K562 (cell line): ENCODE measurements around the gene GMPR2. TPM values are rescaled to one million over a fixed set of nuclear protein-coding genes. Genes with fewer than 3 reads are reported as not detected.
A peak's percentile ranks its signal among the peaks of the same experiment; 100 is the strongest.

Experiments
- ATAC-seq: fragments of 200-7000 bp; cut with Tn5 transposase; 3 replicates; pipeline ENCODE4 v1.9.1; 2020; ENCODE audit warnings: moderate library complexity
- BruUV-seq: library from RNA; stranded (reverse); fragments of 400-500 nt; replicated peaks from 2 replicates; lab custom pipeline; 2021; lab: Mats Ljungman, UMichigan
- CTCF ChIA-PET: fragments of 300-600 bp; formaldehyde crosslinking; extraction: SDS; loops from one replicate; lab custom pipeline; 2021; ENCODE audit warnings: low intra/inter-chr PET ratio; lab: Yijun Ruan, JAX
- POLR2A ChIA-PET: fragments of 300-600, 350-650 bp; sonication (Branson Sonifier 250); formaldehyde crosslinking; extraction: SDS; loops from one replicate; lab custom pipeline; 2021; ENCODE audit warnings: antibody characterized with exemption, inconsistent platforms; lab: Yijun Ruan, JAX
- DNase-seq, 4 experiments: peaks; one replicate each; pipeline versions ENCODE4 v3.0.0 to v3.0.0-alpha.2; 2011 to 2018; ENCODE audit warnings: low spot score in 3 of 4, mixed read lengths in 3 of 4; ENCODE audit errors: extremely low read depth in 1 of 4
- FAIRE-seq: peaks from 2 replicates; lab custom pipeline; 2011; peaks lifted over from hg19 to GRCh38; lab: Jason Lieb, UNC
- H2AFZ ChIP-seq: 2 replicates; pipeline ENCODE4 v1.6.0; 2011; ENCODE audit warnings: low read depth, low read length, control low read depth, inconsistent platforms
- H3K27ac ChIP-seq: fragments of 200-600 bp; 3 replicates; pipeline ENCODE4 v1.8.0; 2011; ENCODE audit warnings: low read depth, mild to moderate bottlenecking, control low read depth, inconsistent platforms, low read length, moderate library complexity, mixed read lengths; ENCODE audit errors: extremely low read depth
- H3K27me3 ChIP-seq, 2 experiments: fragments of 300-600 bp in 1 of 2; 2 replicates in 1 of 2; 3 replicates in 1 of 2; pipeline versions ENCODE4 v1.6.0 to v1.8.0; 2011; ENCODE audit warnings: inconsistent platforms in 2 of 2, low read length in 2 of 2, mild to moderate bottlenecking in 1 of 2, mixed read lengths in 1 of 2, moderate library complexity in 1 of 2; ENCODE audit not compliant: control insufficient read depth in 2 of 2, insufficient read depth in 2 of 2
- H3K36me3 ChIP-seq: fragments of 300-600 bp; 3 replicates; pipeline ENCODE4 v1.8.0; 2011; ENCODE audit warnings: mild to moderate bottlenecking, low read length, inconsistent platforms; ENCODE audit not compliant: control insufficient read depth, insufficient read depth
- H3K4me1 ChIP-seq, 2 experiments: fragments of 200-600 bp in 1 of 2; replicated peaks in 1 of 2; 2 replicates in 1 of 2; 3 replicates in 1 of 2; pipeline versions ENCODE4 v1.5.1 to v1.8.0; 2011; ENCODE audit warnings: inconsistent platforms in 2 of 2, low read length in 2 of 2, mild to moderate bottlenecking in 1 of 2, mixed read lengths in 1 of 2, moderate library complexity in 1 of 2; ENCODE audit not compliant: control insufficient read depth in 2 of 2, insufficient read depth in 2 of 2
- H3K4me2 ChIP-seq: 2 replicates; pipeline ENCODE4 v1.6.1; 2011; ENCODE audit warnings: low read length, control low read depth, inconsistent platforms, mixed read lengths; ENCODE audit not compliant: insufficient read depth
- H3K4me3 ChIP-seq: fragments of 200-600 bp; sonication (generic), shearing (Covaris generic); 2 replicates; pipeline ENCODE4 v1.5.1; 2016; ENCODE audit warnings: control low read depth, inconsistent platforms
- H3K79me2 ChIP-seq: fragments of 200-600 bp; 3 replicates; pipeline ENCODE4 v1.8.0; 2011; ENCODE audit warnings: low read length, inconsistent platforms; ENCODE audit not compliant: control insufficient read depth, insufficient read depth
- H3K9ac ChIP-seq, 2 experiments: 2 replicates each; pipeline versions ENCODE4 v1.6.0 to v1.6.1; 2011; ENCODE audit warnings: low read depth in 2 of 2, low read length in 2 of 2, control low read depth in 1 of 2, inconsistent platforms in 1 of 2, mild to moderate bottlenecking in 1 of 2, mixed read lengths in 1 of 2; ENCODE audit not compliant: insufficient read depth in 1 of 2
- H3K9me1 ChIP-seq: one replicate; pipeline ENCODE4 v1.6.0; 2011; ENCODE audit warnings: inconsistent platforms, mild to moderate bottlenecking, low read length, moderate library complexity; ENCODE audit not compliant: control insufficient read depth, insufficient read depth
- H3K9me3 ChIP-seq: replicated peaks from 2 replicates; pipeline ENCODE4 v1.5.1; 2011; ENCODE audit warnings: low read depth, low read length, inconsistent platforms; ENCODE audit not compliant: control insufficient read depth, insufficient read depth
- H4K20me1 ChIP-seq: replicated peaks from 2 replicates; pipeline ENCODE4 v1.6.1; 2011; ENCODE audit warnings: low read length, inconsistent platforms, mixed read lengths; ENCODE audit not compliant: control insufficient read depth, insufficient read depth
- ATF3 ChIP-seq, 2 experiments: fragments of 450-650 bp in 1 of 2; sonication (generic) in 1 of 2; formaldehyde crosslinking in 1 of 2; IDR thresholded peaks in 1 of 2; conservative IDR thresholded peaks in 1 of 2; 2 replicates each; pipeline versions ENCODE4 v1.6.1 to v1.8.1; 2016 to 2023; ENCODE audit warnings: mild to moderate bottlenecking in 2 of 2, moderate library complexity in 2 of 2, inconsistent platforms in 1 of 2, missing genetic modification reagents in 1 of 2
- FOSL1 ChIP-seq: fragments of 200-800 bp; sonication (Bioruptor generic); conservative IDR thresholded peaks from 2 replicates; pipeline ENCODE4 v1.6.1; 2016; ENCODE audit warnings: missing genetic modification characterization, missing compliant biosample characterization
- HMG20A ChIP-seq: fragments of 450-650 bp; formaldehyde crosslinking; conservative IDR thresholded peaks from 2 replicates; pipeline ENCODE4 v1.4.0; 2020; ENCODE audit warnings: mild to moderate bottlenecking, mixed read lengths
- JUND ChIP-seq, 2 experiments: IDR thresholded peaks; 2 replicates in 1 of 2; 3 replicates in 1 of 2; pipeline ENCODE4 v1.6.1; 2011; ENCODE audit warnings: borderline replicate concordance in 2 of 2, low read depth in 2 of 2, low read length in 2 of 2, improper control_type of control experiment in 1 of 2, missing biosample characterization in 1 of 2, missing genetic modification characterization in 1 of 2, missing genetic modification reagents in 1 of 2
- RFX5 ChIP-seq: IDR thresholded peaks from 2 replicates; pipeline ENCODE4 v1.6.1; 2011; ENCODE audit warnings: low read depth, mild to moderate bottlenecking, improper control_type of control experiment, low read length
- SMARCA4 ChIP-seq: fragments of 450-650 bp; IDR thresholded peaks from 2 replicates; pipeline ENCODE4 v1.6.1; 2016
- SMARCE1 ChIP-seq: fragments of 450-650 bp; IDR thresholded peaks from 2 replicates; pipeline ENCODE4 v1.7.1; 2016; ENCODE audit warnings: mild to moderate bottlenecking
- SNIP1 ChIP-seq: fragments of 450-650 bp; IDR thresholded peaks from 2 replicates; pipeline ENCODE4 v1.7.1; 2017; ENCODE audit warnings: low read depth, mild to moderate bottlenecking
- ZBTB2 ChIP-seq: fragments of 450-650 bp; IDR thresholded peaks from 2 replicates; pipeline ENCODE4 v1.6.1; 2016; ENCODE audit warnings: antibody characterized with exemption
- ZBTB5 ChIP-seq: fragments of 450-650 bp; IDR thresholded peaks from 2 replicates; pipeline ENCODE4 v1.6.1; 2017; ENCODE audit warnings: antibody characterized with exemption
- ZNF384 ChIP-seq: IDR thresholded peaks from 2 replicates; pipeline ENCODE4 v1.6.1; 2012; ENCODE audit warnings: low read depth, low read length, improper control_type of control experiment
- ZNF589 ChIP-seq: fragments of 200-800 bp; sonication (Bioruptor generic); IDR thresholded peaks from 2 replicates; pipeline ENCODE4 v1.6.1; 2016; ENCODE audit warnings: low read depth, missing genetic modification characterization, missing compliant biosample characterization
- WGBS: fragments of 100-300 bp; shearing (Covaris generic); methylation state at CpG from one replicate; pipeline ENCODE4 v1.1.6; 2016; ENCODE audit warnings: low coverage, mixed read lengths; ENCODE audit not compliant: insufficient coverage; ENCODE audit errors: missing lambda C conversion rate; 5-methylcytosine and 5-hydroxymethylcytosine counted together
- in situ Hi-C: fragments of 300-500 bp; cut with MboI; formaldehyde crosslinking; loops from 4 replicates; pipeline ENCODE4 v1.15.0; 2018; ENCODE audit warnings: inconsistent platforms, mixed read lengths
- intact Hi-C: fragments of 100-400 bp; cut with micrococcal nuclease; formaldehyde crosslinking; loops from 2 replicates; pipeline ENCODE4 v1.14.2; 2022
- polyA plus RNA-seq, 8 experiments: library from polyadenylated mRNA; depleted of rRNA in 4 of 8; stranded (reverse) in 5 of 8; unstranded in 3 of 8; fragments of >200 nt; fragmentation: Nextera tagmentation in 2 of 8; fragmentation: Illumina TruSeq in 1 of 8; extraction: Ambion mirVana in 2 of 8; extraction: Trizol in 1 of 8; gene quantifications; 2 replicates each; pipeline versions ENCODE4 v1.2.1 to v1.2.3, GENCODE V29; 2011 to 2014; ENCODE audit warnings: inconsistent platforms in 1 of 8, missing spikeins in 1 of 8
- total RNA-seq, 7 experiments: library from RNA; depleted of rRNA in 6 of 7; stranded (reverse); fragments of >200 nt in 6 of 7; fragmentation: Illumina TruSeq in 2 of 7; extraction: Trizol in 2 of 7; gene quantifications; 2 replicates each; pipeline versions ENCODE4 v1.2.1 to v1.2.3, GENCODE V29; 2011 to 2021; ENCODE audit warnings: low replicate concordance in 1 of 7

GMPR2 gene
- total and polyA plus RNA-seq, 9 of the 15 experiments (the other 6 are each of a cell fraction or from before 2014, with no cell fraction given), result 26.4 to 67.4 (median 36.3) TPM

GRCh38 chr14:24241829-24242443 is 9.2 kb downstream of the GMPR2 start (continued):
- TF ChIP-seq ZNF589 (CRISPR knock-in tag) (0 out of 2 replicates have a peak, but pooled peaks have one; percentile 5), ATF3 (IDR thresholded peaks at IDR 0.05) (no peak), ATF3 (CRISPR knock-in tag; conservative IDR thresholded peaks at IDR 0.05) (no peak), RFX5 (no peak), ZBTB2 (no peak)
- TF ChIP-seq, all 486 proteins: peak for 15

GRCh38 chr14:24243336-24243836 is 10.7 kb downstream of the GMPR2 start:
- peak; percentile 0; the same call in 1 of the 3 replicates for ATAC-seq
- Histone ChIP-seq H3K79me2 (peaks cover 10% of the 10 kb centered on the region; the same call in 2 of the 3 replicates), H3K9ac (peak overlapping the region; percentile 77 to 95), H3K9me3 (no peaks in the 10 kb centered on the region), H2AFZ (peak overlapping the region; percentile 84), H3K27ac (peak overlapping the region; percentile 98), H3K27me3 (no peaks in the 10 kb centered on the region), H4K20me1 (no peaks in the 10 kb centered on the region; the same call in 1 of the 2 replicates), H3K4me3 (peak overlapping the region; percentile 59), H3K9me1 (no peaks in the 10 kb centered on the region), H3K4me1 (peaks cover 13 to 15% of the 10 kb centered on the region in 2 experiments; a peak in 4 of 5 replicates), H3K36me3 (peaks cover 28% of the 10 kb centered on the region), H3K4me2 (peak overlapping the region; percentile 88)
- in situ Hi-C loops (loop anchor here (5.0 to 10.0 kb wide), 2 partner anchors 54 to 191 kb away; partner anchors contain the start of genes DHRS1 and NOP9), intact Hi-C loops (loop anchor here (1.0 to 2.0 kb wide), 3 partner anchors 27 to 187 kb away; partner anchors contain the start of gene RABGGTA)
- BruUV-seq, result no TSS peak
- CTCF ChIA-PET, result interaction anchor here (1.4 to 3.0 kb wide), 2 partner anchors 53 to 65 kb away, joined by 5 to 41 read pairs; partner anchors contain the start of gene CIDEB
- no peak for TF ChIP-seq HMG20A (CRISPR knock-in tag)
- TF ChIP-seq FOSL1, result peak; percentile 45
- TF ChIP-seq ATF3 (IDR thresholded peaks at IDR 0.05), result peak; percentile 67; the same call in 1 of the 2 replicates
- TF ChIP-seq ATF3 (CRISPR knock-in tag; conservative IDR thresholded peaks at IDR 0.05), result no peak
- TF ChIP-seq JUND (IDR thresholded peaks at IDR 0.05; ENCODE audit: borderline replicate concordance, low read depth, low read length), result peak; percentile 66; the same call in 1 of the 2 replicates
- TF ChIP-seq JUND (tag; IDR thresholded peaks at IDR 0.05; ENCODE audit: borderline replicate concordance, low read depth, low read length), result peak; percentile 47; the same call in 1 of the 3 replicates
- TF ChIP-seq ZBTB5, result 0 out of 2 replicates have a peak, but pooled peaks have one; percentile 27
- peak; percentile 73 for TF ChIP-seq SMARCE1
- peak; percentile 81 for TF ChIP-seq ZNF384
- no peak for TF ChIP-seq SNIP1
- 0 out of 2 replicates have a peak, but pooled peaks have one; percentile 39 for TF ChIP-seq SMARCA4
- DNase-seq, result peak in 1 of 4 experiments; percentile 48
- 33% methylated on average over 4 of the region's 10 CpGs for WGBS
- POLR2A ChIA-PET, result interaction anchor here (0.6 to 1.9 kb wide), 10 partner anchors 9 to 149 kb away, joined by 3 to 18 read pairs (median 5); partner anchors contain the start of genes CIDEB, DHRS1 and NOP9
- FAIRE-seq, result peak; percentile 59
